Activated CD4-positive, alpha-beta T cell treated with anti-CD3 and anti-CD28 coated beads, Interleukin-2, amount 10 ng/mL, durations not matched to agents 24 days and 14 days (primary cell): ENCODE measurements around the gene USH2A. TPM values are rescaled to one million over a fixed set of nuclear protein-coding genes. Genes with fewer than 3 reads are reported as not detected.
"Not testable (repeated sequence)": the region's sequence is repeated elsewhere in the genome, so short reads cannot be mapped to it uniquely, and the experiment has no call there.

ENCODE experiments used
- DNase-seq: peaks from one replicate; pipeline ENCODE4 v3.0.0; 2022
- H3K27ac Mint-ChIP-seq: one replicate; pipeline ENCODE4 v1.8.0; 2022; ENCODE audit warnings: mild to moderate bottlenecking, mixed read lengths
- H3K27me3 Mint-ChIP-seq: one replicate; pipeline ENCODE4 v1.8.0; 2022; ENCODE audit warnings: mixed read lengths
- H3K36me3 Mint-ChIP-seq: one replicate; pipeline ENCODE4 v1.8.0; 2022; ENCODE audit warnings: low read depth, mild to moderate bottlenecking, mixed read lengths
- H3K4me1 Mint-ChIP-seq: one replicate; pipeline ENCODE4 v1.8.0; 2021; ENCODE audit warnings: mixed read lengths
- H3K4me3 Mint-ChIP-seq: one replicate; pipeline ENCODE4 v1.8.0; 2022; ENCODE audit warnings: mild to moderate bottlenecking, moderate library complexity, mixed read lengths
- H3K9me3 Mint-ChIP-seq: one replicate; pipeline ENCODE4 v1.8.0; 2021; ENCODE audit warnings: mixed read lengths
- intact Hi-C: fragments of 100-400 bp; cut with micrococcal nuclease; formaldehyde crosslinking; loops from one replicate; pipeline ENCODE4 v1.15.1; 2023
- total RNA-seq: library from RNA; stranded (reverse); gene quantifications from 2 replicates; pipeline ENCODE4 v1.2.3, GENCODE V29; 2022

Gene USH2A
- total RNA-seq, 1 donor from 2014 or later, result not detected

GRCh38 chr1:216044538-216044937 lies 378.7 kb downstream of the USH2A start:
- Mint-ChIP-seq H3K27me3 (no peaks in the 10 kb centered on the region), H3K36me3 (no peaks in the 10 kb centered on the region), H3K4me3 (no peak overlapping the region), H3K9me3 (no peaks in the 10 kb centered on the region), H3K4me1 (no peaks in the 10 kb centered on the region), H3K27ac (no peak overlapping the region)
- DNase-seq, result no peak
- intact Hi-C loops, result no loop called here

GRCh38 chr1:216034506-216034905 lies 388.7 kb downstream of the USH2A start:
- intact Hi-C loops, result no loop called here
- no peaks in the 10 kb centered on the region for H3K9me3 Mint-ChIP-seq
- H3K4me3 Mint-ChIP-seq, result no peak overlapping the region
- no peak overlapping the region for H3K27ac Mint-ChIP-seq
- H3K36me3 Mint-ChIP-seq, result no peaks in the 10 kb centered on the region
- no peaks in the 10 kb centered on the region for H3K27me3 Mint-ChIP-seq
- H3K4me1 Mint-ChIP-seq, result no peaks in the 10 kb centered on the region
- no peak for DNase-seq

GRCh38 chr1:216032961-216033614 lies 390.2 kb downstream of the USH2A start:
- Mint-ChIP-seq H3K4me3 (no peak overlapping the region), H3K9me3 (no peaks in the 10 kb centered on the region), H3K27me3 (no peaks in the 10 kb centered on the region), H3K27ac (no peak overlapping the region), H3K36me3 (no peaks in the 10 kb centered on the region), H3K4me1 (no peaks in the 10 kb centered on the region)
- DNase-seq, result no peak
- intact Hi-C loops, result no loop called here

GRCh38 chr1:216032284-216032683 lies 391.0 kb downstream of the USH2A start:
- Mint-ChIP-seq H3K4me3 (no peak overlapping the region), H3K27ac (no peak overlapping the region), H3K36me3 (no peaks in the 10 kb centered on the region), H3K9me3 (no peaks in the 10 kb centered on the region), H3K27me3 (no peaks in the 10 kb centered on the region), H3K4me1 (no peaks in the 10 kb centered on the region)
- no peak for DNase-seq
- intact Hi-C loops, result no loop called here

- no peaks in the 10 kb centered on the region for H3K36me3 Mint-ChIP-seq
- no peaks in the 10 kb centered on the region for H3K9me3 Mint-ChIP-seq
- intact Hi-C loops, result no loop called here
- no peak for DNase-seq
- no peaks in the 10 kb centered on the region for H3K4me1 Mint-ChIP-seq
- H3K27ac Mint-ChIP-seq, result no peak overlapping the region
- H3K27me3 Mint-ChIP-seq, result no peaks in the 10 kb centered on the region
- H3K4me3 Mint-ChIP-seq, result no peak overlapping the region
Measured at GRCh38 chr1:216028631-216029030, 394.6 kb downstream of the USH2A start.

- intact Hi-C loops, result no loop called here
- H3K36me3 Mint-ChIP-seq, result no peaks in the 10 kb centered on the region
- H3K9me3 Mint-ChIP-seq, result no peaks in the 10 kb centered on the region
- H3K27ac Mint-ChIP-seq, result no peak overlapping the region
- H3K4me1 Mint-ChIP-seq, result no peaks in the 10 kb centered on the region
- no peaks in the 10 kb centered on the region for H3K27me3 Mint-ChIP-seq
- no peak overlapping the region for H3K4me3 Mint-ChIP-seq
- no peak for DNase-seq
Measured at GRCh38 chr1:216024546-216024945, 398.7 kb downstream of the USH2A start.

GRCh38 chr1:216020743-216021345 lies 402.4 kb downstream of the USH2A start:
- Mint-ChIP-seq H3K27ac (no peak overlapping the region), H3K9me3 (no peaks in the 10 kb centered on the region), H3K27me3 (no peaks in the 10 kb centered on the region), H3K4me3 (no peak overlapping the region), H3K36me3 (no peaks in the 10 kb centered on the region), H3K4me1 (no peaks in the 10 kb centered on the region)
- intact Hi-C loops, result no loop called here
- DNase-seq, result no peak

GRCh38 chr1:216015116-216015515 lies 408.1 kb downstream of the USH2A start:
- no peaks in the 10 kb centered on the region for H3K27me3 Mint-ChIP-seq
- H3K4me1 Mint-ChIP-seq, result no peaks in the 10 kb centered on the region
- intact Hi-C loops, result no loop called here
- H3K9me3 Mint-ChIP-seq, result no peaks in the 10 kb centered on the region
- DNase-seq, result no peak
- H3K36me3 Mint-ChIP-seq, result no peaks in the 10 kb centered on the region
- no peak overlapping the region for H3K4me3 Mint-ChIP-seq
- no peak overlapping the region for H3K27ac Mint-ChIP-seq

GRCh38 chr1:216014086-216014485 lies 409.2 kb downstream of the USH2A start:
- Mint-ChIP-seq H3K9me3 (no peaks in the 10 kb centered on the region), H3K4me3 (no peak overlapping the region), H3K4me1 (no peaks in the 10 kb centered on the region), H3K27ac (no peak overlapping the region), H3K36me3 (no peaks in the 10 kb centered on the region), H3K27me3 (no peaks in the 10 kb centered on the region)
- intact Hi-C loops, result no loop called here
- DNase-seq, result no peak

- H3K27ac Mint-ChIP-seq, DNase-seq, H3K27me3 Mint-ChIP-seq, H3K36me3 Mint-ChIP-seq, H3K4me3 Mint-ChIP-seq, intact Hi-C loops, H3K9me3 Mint-ChIP-seq, H3K4me1 Mint-ChIP-seq: not testable (repeated sequence)
Measured at GRCh38 chr1:216009456-216009855, 413.8 kb downstream of the USH2A start.

- intact Hi-C loops, result no loop called here
- no peak overlapping the region for H3K27ac Mint-ChIP-seq
- H3K4me3 Mint-ChIP-seq, result no peak overlapping the region
Measured at GRCh38 chr1:216005916-216006315, 417.3 kb downstream of the USH2A start.

GRCh38 chr1:215992620-215993019 lies 430.6 kb downstream of the USH2A start:
- DNase-seq, result no peak
- Mint-ChIP-seq H3K9me3 (no peaks in the 10 kb centered on the region), H3K27me3 (no peaks in the 10 kb centered on the region), H3K4me1 (no peaks in the 10 kb centered on the region), H3K4me3 (no peak overlapping the region), H3K36me3 (no peaks in the 10 kb centered on the region), H3K27ac (no peak overlapping the region)
- intact Hi-C loops, result no loop called here

More at GRCh38 chr1:216005916-216006315, 417.3 kb downstream of the USH2A start:
- Mint-ChIP-seq H3K9me3 (no peaks in the 10 kb centered on the region), H3K36me3 (no peaks in the 10 kb centered on the region), H3K27me3 (no peaks in the 10 kb centered on the region), H3K4me1 (no peaks in the 10 kb centered on the region)
- no peak for DNase-seq

- no peaks in the 10 kb centered on the region for H3K9me3 Mint-ChIP-seq
- DNase-seq, result no peak
- intact Hi-C loops, result no loop called here
- H3K36me3 Mint-ChIP-seq, result no peaks in the 10 kb centered on the region
- no peak overlapping the region for H3K27ac Mint-ChIP-seq
- H3K4me3 Mint-ChIP-seq, result no peak overlapping the region
- no peaks in the 10 kb centered on the region for H3K27me3 Mint-ChIP-seq
- no peaks in the 10 kb centered on the region for H3K4me1 Mint-ChIP-seq
Measured at GRCh38 chr1:215987092-215987875, 436.0 kb downstream of the USH2A start.

GRCh38 chr1:215986401-215986800 lies 436.8 kb downstream of the USH2A start:
- no peaks in the 10 kb centered on the region for H3K4me1 Mint-ChIP-seq
- no peak overlapping the region for H3K27ac Mint-ChIP-seq
- H3K4me3 Mint-ChIP-seq, result no peak overlapping the region
- no peak for DNase-seq
- no peaks in the 10 kb centered on the region for H3K36me3 Mint-ChIP-seq
- no peaks in the 10 kb centered on the region for H3K9me3 Mint-ChIP-seq
- intact Hi-C loops, result no loop called here
- H3K27me3 Mint-ChIP-seq, result no peaks in the 10 kb centered on the region
